HepG2 (cell line): ENCODE data around the gene RGPD3. TPM values are rescaled to one million over a fixed set of nuclear protein-coding genes. Genes with fewer than 3 reads are reported as not detected.
"Not testable (repeated sequence)": the region's sequence is repeated elsewhere in the genome, so short reads cannot be mapped to it uniquely, and the experiment has no call there.

Experiments used
- ATAC-seq: fragments of 200-7000 bp; cut with Tn5 transposase; 3 replicates; pipeline ENCODE4 v1.9.1; 2020; ENCODE audit warnings: mild to moderate bottlenecking, moderate library complexity
- BruUV-seq: library from RNA; stranded (reverse); fragments of 400-500 nt; replicated peaks from 2 replicates; lab custom pipeline; 2021; lab: Mats Ljungman, UMichigan
- CTCF ChIA-PET: fragments of 300-600 bp; formaldehyde crosslinking; extraction: SDS; loops from one replicate; lab custom pipeline; 2021; ENCODE audit warnings: low total read pairs, inconsistent platforms, low intra/inter-chr PET ratio; lab: Yijun Ruan, JAX
- POLR2A ChIA-PET: fragments of 350-600 bp; sonication (Branson Sonifier 250); formaldehyde crosslinking; loops from one replicate; lab custom pipeline; 2020; ENCODE audit warnings: antibody characterized with exemption, inconsistent platforms; lab: Yijun Ruan, JAX
- DNase-seq: peaks from one replicate; pipeline ENCODE4 v3.0.0-alpha.2; 2015; ENCODE audit warnings: low spot score
- FAIRE-seq: peaks from 3 replicates; lab custom pipeline; 2011; peaks lifted over from hg19 to GRCh38; lab: Jason Lieb, UNC
- H2AFZ ChIP-seq: one replicate; pipeline ENCODE4 v1.6.1; 2011; ENCODE audit warnings: low read length, inconsistent platforms
- H3K27ac ChIP-seq: fragments of 300-600 bp; 3 replicates; pipeline ENCODE4 v1.8.0; 2011; ENCODE audit warnings: mixed run types, mild to moderate bottlenecking, mixed read lengths, low read length, inconsistent platforms; ENCODE audit not compliant: insufficient read depth; ENCODE audit errors: extremely low read length
- H3K27me3 ChIP-seq, 2 experiments: fragments of 200-600 bp in 1 of 2; 2 replicates in 1 of 2; 3 replicates in 1 of 2; pipeline versions ENCODE4 v1.6.0 to v1.8.0; 2011; ENCODE audit warnings: low read length in 2 of 2, mild to moderate bottlenecking in 2 of 2, moderate library complexity in 2 of 2, inconsistent platforms in 1 of 2; ENCODE audit not compliant: insufficient read depth in 2 of 2, control insufficient read depth in 1 of 2
- H3K36me3 ChIP-seq, 2 experiments: fragments of 200-600 bp in 1 of 2; replicated peaks in 1 of 2; 2 replicates in 1 of 2; 3 replicates in 1 of 2; pipeline versions ENCODE4 v1.5.1 to v1.8.0; 2011; ENCODE audit warnings: low read length in 2 of 2, inconsistent platforms in 1 of 2; ENCODE audit not compliant: insufficient read depth in 2 of 2, control insufficient read depth in 1 of 2
- H3K4me1 ChIP-seq: 2 replicates; pipeline ENCODE4 v1.5.1; 2012; ENCODE audit warnings: low read length, inconsistent platforms; ENCODE audit not compliant: insufficient read depth
- H3K4me2 ChIP-seq: 2 replicates; pipeline ENCODE4 v1.6.0; 2011; ENCODE audit warnings: low read depth, low read length, inconsistent platforms
- H3K4me3 ChIP-seq, 3 experiments: fragments of 200-600 bp in 1 of 3; sonication (generic), shearing (Covaris generic) in 1 of 3; replicated peaks in 1 of 3; 2 replicates each; pipeline ENCODE4 v1.5.1; 2011 to 2016; ENCODE audit warnings: low read length in 3 of 3, inconsistent platforms in 2 of 3, low read depth in 2 of 3, mild to moderate bottlenecking in 2 of 3, control low read depth in 1 of 3, mixed read lengths in 1 of 3; ENCODE audit not compliant: insufficient read depth in 1 of 3
- H3K79me2 ChIP-seq: one replicate; pipeline ENCODE4 v1.6.1; 2011; ENCODE audit warnings: low read length, inconsistent platforms; ENCODE audit not compliant: insufficient read depth
- H3K9ac ChIP-seq: 2 replicates; pipeline ENCODE4 v1.6.0; 2011; ENCODE audit warnings: mild to moderate bottlenecking, low read depth, low read length, inconsistent platforms; ENCODE audit not compliant: insufficient read depth
- H3K9me3 ChIP-seq: 2 replicates; pipeline ENCODE4 v1.5.1; 2012; ENCODE audit warnings: mild to moderate bottlenecking, low read length
- H4K20me1 ChIP-seq: 2 replicates; pipeline ENCODE4 v1.6.0; 2011; ENCODE audit warnings: inconsistent platforms, mild to moderate bottlenecking, low read length, moderate library complexity; ENCODE audit not compliant: insufficient read depth
- WGBS: methylation state at CpG from one replicate; pipeline ENCODE4 v1.1.6; 2017; ENCODE audit warnings: low lambda C conversion rate; 5-methylcytosine and 5-hydroxymethylcytosine counted together
- in situ Hi-C: cut with HindIII; loops from 2 replicates; pipeline ENCODE4 v1.10.0; 2017; ENCODE audit warnings: low pct_unique_long_range_greater_than_20kb; ENCODE audit not compliant: extremely low pct_ligation_motif_present
- intact Hi-C: fragments of 100-400 bp; cut with micrococcal nuclease; formaldehyde crosslinking; loops from one replicate; pipeline ENCODE4 v1.10.0; 2022; ENCODE audit not compliant: unreplicated experiment
- polyA plus RNA-seq, 8 experiments: library from polyadenylated mRNA; depleted of rRNA in 3 of 8; stranded (reverse) in 7 of 8; unstranded in 1 of 8; fragments of >200 nt; fragmentation: Illumina TruSeq in 4 of 8; extraction: Trizol in 4 of 8; gene quantifications; 2 replicates each; pipeline versions ENCODE4 v1.2.1 to v1.2.3, GENCODE V29; 2011 to 2016; ENCODE audit warnings: low read depth in 4 of 8, missing spikeins in 1 of 8, mixed read lengths in 1 of 8; ENCODE audit not compliant: insufficient read depth in 1 of 8
- total RNA-seq, 5 experiments: library from RNA; depleted of rRNA; stranded (reverse); fragments of >200 nt; fragmentation: Illumina TruSeq; extraction: Trizol; gene quantifications; 2 replicates each; pipeline ENCODE4 v1.2.3, GENCODE V29; 2016; ENCODE audit warnings: low read depth in 1 of 5

RGPD3 gene
- total and polyA plus RNA-seq, 2 of the 13 experiments (the other 11 are each of a cell fraction or from before 2014, with no cell fraction given), result 0.13 to 0.24 TPM

DNA sequence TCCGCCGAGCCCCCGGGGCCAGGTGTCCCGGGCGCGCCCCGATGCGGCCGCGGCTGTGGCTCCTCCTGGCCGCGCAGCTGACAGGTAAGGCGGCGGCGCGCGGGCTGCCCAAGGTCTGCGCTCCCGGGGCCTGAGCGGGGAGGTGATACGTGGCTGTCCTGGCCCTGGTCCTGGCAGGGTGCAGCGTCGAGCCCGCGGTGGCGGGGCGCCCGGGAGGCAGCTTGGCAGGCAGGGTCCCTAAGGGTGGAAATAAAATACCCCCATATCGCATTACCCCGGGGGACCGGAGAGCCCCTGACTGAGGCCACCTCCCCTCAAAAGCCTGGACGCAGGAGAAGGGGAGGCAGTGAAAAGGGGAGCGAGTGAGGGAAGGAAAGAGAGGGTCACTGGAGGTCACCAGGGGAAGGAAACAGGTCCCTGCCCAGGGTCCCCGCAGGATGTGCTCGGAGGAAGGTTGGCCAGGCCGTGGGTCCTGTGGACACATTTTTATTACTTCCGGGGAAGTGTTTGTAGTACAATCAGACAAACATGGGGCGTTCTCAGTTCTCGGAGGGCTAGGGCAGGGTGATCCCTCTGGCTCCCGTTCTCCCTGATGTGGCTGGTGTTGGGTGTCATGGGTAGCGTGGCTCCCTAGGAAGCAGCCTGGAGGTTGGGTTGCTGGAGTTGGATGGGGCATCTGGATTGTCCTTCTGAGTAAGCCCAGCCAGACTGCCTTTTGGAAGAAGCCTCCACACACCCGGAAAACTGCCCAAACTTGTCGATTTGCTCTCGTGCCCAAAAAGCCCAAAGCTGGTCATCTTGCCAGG lies 19.4 kb upstream of the RGPD3 start:
- H3K4me3 ChIP-seq, FAIRE-seq, ATAC-seq, DNase-seq, POLR2A ChIA-PET, H4K20me1 ChIP-seq, H3K9me3 ChIP-seq, H3K79me2 ChIP-seq, H3K27me3 ChIP-seq, H3K9ac ChIP-seq, BruUV-seq, H3K27ac ChIP-seq, H2AFZ ChIP-seq, in situ Hi-C loops, H3K4me1 ChIP-seq, H3K36me3 ChIP-seq, intact Hi-C loops, H3K4me2 ChIP-seq, CTCF ChIA-PET: not testable (repeated sequence)
- 73% methylated on average over 34 of the region's 44 CpGs for WGBS

DNA sequence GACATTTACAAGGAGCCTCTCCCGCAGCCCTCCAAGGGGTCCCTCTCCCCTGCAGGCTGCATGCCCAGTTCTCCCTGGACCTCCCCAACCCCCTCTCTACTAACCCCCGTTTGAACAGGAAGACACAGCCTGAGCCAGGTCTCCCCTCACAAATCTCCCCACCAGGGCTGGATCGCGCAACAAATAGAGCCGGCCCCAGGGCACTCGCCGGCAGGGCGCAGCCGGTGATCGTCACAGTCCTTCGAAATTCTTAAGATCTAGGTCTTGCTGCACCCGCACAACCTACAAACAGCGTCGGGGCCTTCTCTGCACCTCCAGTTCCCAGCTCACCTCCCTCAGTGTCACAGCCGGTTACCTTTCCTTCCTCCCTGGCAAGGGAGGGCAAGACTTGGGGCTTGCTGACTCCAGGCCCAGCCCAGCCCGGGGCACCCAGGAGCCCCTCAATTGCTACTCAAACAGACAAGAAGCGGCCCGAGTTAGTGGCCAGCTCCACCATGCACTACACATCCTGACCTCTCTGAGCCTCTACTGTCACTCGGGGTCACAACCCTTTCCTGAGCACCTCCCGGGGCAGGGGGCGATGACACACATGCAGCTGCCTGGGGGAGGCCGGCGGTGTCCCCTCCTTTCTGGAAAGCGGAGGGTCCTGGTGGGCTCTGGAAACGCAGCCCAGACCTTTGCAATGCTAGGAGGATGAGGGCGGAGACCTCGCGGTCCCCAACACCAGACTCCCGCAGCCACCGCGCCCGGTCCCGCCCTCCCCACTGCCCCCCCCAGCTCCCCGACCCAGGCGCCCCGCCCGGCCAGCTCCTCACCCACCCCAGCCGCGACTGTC lies 18.6 kb upstream of the RGPD3 start, which contains the start of gene CD8B2:
CD8B2 (plus strand) TSS at position 814 of the 835 bp plus-strand sequence. CDS start 63 bp downstream, outside the sequence.
- H3K9me3 ChIP-seq, H4K20me1 ChIP-seq, FAIRE-seq, H3K36me3 ChIP-seq, H3K4me3 ChIP-seq, H3K27ac ChIP-seq, H3K27me3 ChIP-seq, BruUV-seq, DNase-seq, H3K9ac ChIP-seq, ATAC-seq, in situ Hi-C loops, H3K4me2 ChIP-seq, H3K79me2 ChIP-seq, H3K4me1 ChIP-seq, H2AFZ ChIP-seq, POLR2A ChIA-PET, CTCF ChIA-PET, intact Hi-C loops: not testable (repeated sequence)
- 58% methylated on average over 20 of the region's 39 CpGs for WGBS
